Sigmoid colon (tissue), 4 donors: ENCODE data around the gene NEURL1B.

Experiments used
- CTCF ChIP-seq, 4 experiments: fragments of 450-650 bp in 3 of 4; fragments of 200-600 bp in 1 of 4; IDR thresholded peaks; one replicate each; pipeline ENCODE4 v1.5.1; 2016 to 2019; ENCODE audit warnings: antibody characterized with exemption in 4 of 4, mild to moderate bottlenecking in 3 of 4, moderate library complexity in 2 of 4
- POLR2A ChIP-seq, 2 donors: fragments of 450-650 bp; IDR thresholded peaks; one replicate each; pipeline ENCODE4 v1.6.1; 2016; ENCODE audit warnings: antibody characterized with exemption in 2 of 2, mild to moderate bottlenecking in 2 of 2, moderate library complexity in 2 of 2
- POLR2AphosphoS5 ChIP-seq, 4 donors: sonication (generic); formaldehyde crosslinking; IDR thresholded peaks; one replicate each; pipeline ENCODE4 v1.6.1; 2017; ENCODE audit warnings: antibody characterized with exemption in 4 of 4

- TF ChIP-seq POLR2A (IDR thresholded peaks at IDR 0.05) = no peak
- TF ChIP-seq CTCF (IDR thresholded peaks at IDR 0.05) = peak in 2 of 4 experiments; percentile 14 to 17
- TF ChIP-seq POLR2AphosphoS5 (IDR thresholded peaks at IDR 0.05) = no peak
Observed at GRCh38 chr5:172641359-172642050, 442 bp downstream of the NEURL1B start.
